Body of pancreas (tissue), 4 donors: ENCODE data around the gene HOXC10. TPM values are rescaled to one million over a fixed set of nuclear protein-coding genes. Genes with fewer than 3 reads are reported as not detected.

Experiments used
- ATAC-seq: fragments of 150-250 bp; one replicate; pipeline ENCODE4 v1.9.1; 2016
- DNase-seq, 4 donors: peaks; one replicate each; pipeline ENCODE4 v3.0.0-alpha.2; 2019
- H3K27ac ChIP-seq, 4 donors: fragments of 200-600 bp; sonication (generic); 1 replicate in 3 of 4; 2 replicates in 1 of 4; pipeline versions ENCODE4 v1.5.1 to v1.6.1; 2016 to 2019; ENCODE audit warnings: mild to moderate bottlenecking in 1 of 4, mixed read lengths in 1 of 4, moderate library complexity in 1 of 4
- H3K27me3 ChIP-seq, 2 donors: fragments of 200-600 bp; sonication (generic); one replicate each; pipeline ENCODE4 v1.6.0; 2016; ENCODE audit warnings: mild to moderate bottlenecking in 1 of 2
- H3K36me3 ChIP-seq, 2 donors: fragments of 200-600 bp; sonication (generic); replicated peaks in 1 of 2; 2 replicates each; pipeline ENCODE4 v1.5.1; 2016; ENCODE audit warnings: low read depth in 2 of 2; ENCODE audit not compliant: insufficient read depth in 1 of 2
- H3K4me1 ChIP-seq: fragments of 200-600 bp; sonication (generic); one replicate; pipeline ENCODE4 v1.6.0; 2016
- H3K4me3 ChIP-seq, 2 donors: fragments of 200-600 bp; sonication (generic); 1 replicate in 1 of 2; 2 replicates in 1 of 2; pipeline ENCODE4 v1.5.1; 2016 to 2019
- H3K9me3 ChIP-seq, 3 donors: fragments of 200-600 bp; sonication (generic); 1 replicate in 2 of 3; 2 replicates in 1 of 3; pipeline ENCODE4 v1.5.1; 2016
- POLR2A ChIP-seq, 3 donors: fragments of 450-650 bp; IDR thresholded peaks; one replicate each; pipeline ENCODE4 v1.6.1; 2016; ENCODE audit warnings: antibody characterized with exemption in 3 of 3, mild to moderate bottlenecking in 2 of 3
- WGBS, 2 donors: methylation state at CpG; one replicate each; pipeline ENCODE4 v1.1.5; 2017; 5-methylcytosine and 5-hydroxymethylcytosine counted together
- intact Hi-C: fragments of 100-400 bp; cut with DNase I; formaldehyde crosslinking; loops from one replicate; pipeline ENCODE4 v1.15.1; 2023
- total RNA-seq, 2 donors: library from RNA; depleted of rRNA; stranded (reverse); fragments of >200 nt; gene quantifications; one replicate each; pipeline ENCODE4 v1.1.0, GENCODE V29; 2016
- TF ChIP-seq, protein P1 (sequence below), 7 experiments: fragments of 450-650 bp in 4 of 7; fragments of 200-600 bp in 3 of 7; sonication (generic) in 3 of 7; IDR thresholded peaks; one replicate each; pipeline ENCODE4 v1.5.1; 2016 to 2019; ENCODE audit warnings: antibody characterized with exemption in 7 of 7

HOXC10 gene
- total RNA-seq, 2 donors from 2014 or later = not detected

GRCh38 chr12:53950789-53951576, 34.0 kb upstream of the HOXC10 start:
- no peak for ATAC-seq
- H3K9me3 ChIP-seq = no peaks in the 10 kb centered on the region
- no peak overlapping the region for H3K4me3 ChIP-seq
- no peak for TF ChIP-seq POLR2A (IDR thresholded peaks at IDR 0.05)
- TF ChIP-seq, protein P1, sequence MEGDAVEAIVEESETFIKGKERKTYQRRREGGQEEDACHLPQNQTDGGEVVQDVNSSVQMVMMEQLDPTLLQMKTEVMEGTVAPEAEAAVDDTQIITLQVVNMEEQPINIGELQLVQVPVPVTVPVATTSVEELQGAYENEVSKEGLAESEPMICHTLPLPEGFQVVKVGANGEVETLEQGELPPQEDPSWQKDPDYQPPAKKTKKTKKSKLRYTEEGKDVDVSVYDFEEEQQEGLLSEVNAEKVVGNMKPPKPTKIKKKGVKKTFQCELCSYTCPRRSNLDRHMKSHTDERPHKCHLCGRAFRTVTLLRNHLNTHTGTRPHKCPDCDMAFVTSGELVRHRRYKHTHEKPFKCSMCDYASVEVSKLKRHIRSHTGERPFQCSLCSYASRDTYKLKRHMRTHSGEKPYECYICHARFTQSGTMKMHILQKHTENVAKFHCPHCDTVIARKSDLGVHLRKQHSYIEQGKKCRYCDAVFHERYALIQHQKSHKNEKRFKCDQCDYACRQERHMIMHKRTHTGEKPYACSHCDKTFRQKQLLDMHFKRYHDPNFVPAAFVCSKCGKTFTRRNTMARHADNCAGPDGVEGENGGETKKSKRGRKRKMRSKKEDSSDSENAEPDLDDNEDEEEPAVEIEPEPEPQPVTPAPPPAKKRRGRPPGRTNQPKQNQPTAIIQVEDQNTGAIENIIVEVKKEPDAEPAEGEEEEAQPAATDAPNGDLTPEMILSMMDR (IDR thresholded peaks at IDR 0.05) = no peak
- peaks cover 3 to 65% of the 10 kb centered on the region in 2 donors for H3K27me3 ChIP-seq
- peaks cover 26% of the 10 kb centered on the region for H3K4me1 ChIP-seq
- no peak overlapping the region for H3K27ac ChIP-seq
- 5 to 6% methylated on average over 31 to 34 of the region's 34 CpGs for WGBS, 2 donors
- intact Hi-C loops = no loop called here
- no peak for DNase-seq
- H3K36me3 ChIP-seq = no peaks in the 10 kb centered on the region

- Histone ChIP-seq H3K27me3 (peaks cover 3 to 70% of the 10 kb centered on the region in 2 donors), H3K4me3 (no peak overlapping the region), H3K27ac (no peak overlapping the region), H3K4me1 (peaks cover 26% of the 10 kb centered on the region), H3K36me3 (no peaks in the 10 kb centered on the region), H3K9me3 (no peaks in the 10 kb centered on the region)
- intact Hi-C loops = no loop called here
- DNase-seq (no peak), ATAC-seq (no peak)
- WGBS, 2 donors = 4 to 8% methylated on average over 37 to 47 of the region's 47 CpGs
- no peak for TF ChIP-seq POLR2A (IDR thresholded peaks at IDR 0.05)
These were observed 33.2 kb upstream of the HOXC10 start for GRCh38 chr12:53951577-53952334.

- intact Hi-C loops = no loop called here
- ATAC-seq (no peak), DNase-seq (no peak)
- H3K36me3 ChIP-seq = no peaks in the 10 kb centered on the region
- TF ChIP-seq, protein P1 (IDR thresholded peaks at IDR 0.05) = no peak
- TF ChIP-seq POLR2A (IDR thresholded peaks at IDR 0.05) = no peak
- 10 to 12% methylated on average over 13 of the region's 13 CpGs for WGBS, 2 donors
- peaks cover 3 to 75% of the 10 kb centered on the region in 2 donors for H3K27me3 ChIP-seq
- H3K4me3 ChIP-seq = no peak overlapping the region
- H3K4me1 ChIP-seq = peaks cover 26% of the 10 kb centered on the region
- no peak overlapping the region for H3K27ac ChIP-seq
- H3K9me3 ChIP-seq = no peaks in the 10 kb centered on the region
These were observed 32.6 kb upstream of the HOXC10 start for GRCh38 chr12:53952335-53952694.

DNA sequence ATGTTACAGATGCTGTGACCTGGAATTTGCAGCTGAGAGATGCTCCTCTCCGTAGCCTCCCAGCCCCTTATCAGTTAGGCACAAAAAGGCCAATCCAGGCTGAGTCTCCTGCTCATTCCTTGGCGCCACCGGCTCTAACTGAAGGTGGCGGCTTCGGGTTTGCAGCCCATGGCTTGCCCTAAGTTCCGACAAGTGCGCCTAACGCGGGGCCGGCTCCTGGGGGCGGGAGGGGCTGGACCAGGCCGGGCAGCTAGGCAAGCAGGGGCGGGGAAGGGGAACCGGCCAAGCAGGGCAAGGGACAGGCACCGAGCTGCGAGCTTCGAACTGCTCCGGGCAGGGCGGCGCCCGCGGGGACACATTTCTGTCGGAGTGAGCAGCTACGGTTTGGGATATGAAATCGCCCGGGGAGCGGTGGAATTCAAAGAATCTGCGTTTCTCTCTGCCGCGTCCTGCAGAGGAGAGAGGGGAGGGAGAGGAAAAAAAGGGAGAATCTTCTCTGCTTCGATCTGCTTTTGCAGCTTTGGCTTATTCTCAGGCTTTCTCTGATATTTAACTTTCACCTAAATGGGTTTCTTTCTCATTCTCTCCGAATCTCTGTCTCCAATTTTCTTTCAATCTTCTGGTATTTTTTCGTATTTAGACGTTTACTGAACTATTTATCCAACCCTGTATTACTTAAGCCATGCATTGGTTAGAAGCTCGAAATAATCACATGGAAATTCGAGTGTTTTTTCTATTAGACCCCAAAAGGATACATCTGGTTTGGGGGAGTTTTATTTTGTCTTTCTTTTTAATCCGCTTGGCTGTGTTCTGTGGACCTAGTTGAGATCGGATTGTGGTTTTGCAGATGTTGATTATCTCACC, 31.8 kb upstream of the HOXC10 start:
- Histone ChIP-seq H3K27ac (no peak overlapping the region), H3K9me3 (no peaks in the 10 kb centered on the region), H3K27me3 (peaks cover 3 to 81% of the 10 kb centered on the region in 2 donors), H3K4me1 (peaks cover 26% of the 10 kb centered on the region), H3K4me3 (no peak overlapping the region), H3K36me3 (no peaks in the 10 kb centered on the region)
- 8 to 9% methylated on average over 30 to 38 of the region's 38 CpGs for WGBS, 2 donors
- intact Hi-C loops = no loop called here
- DNase-seq = no peak
- no peak for ATAC-seq
- TF ChIP-seq, protein P1 (IDR thresholded peaks at IDR 0.05) = no peak
- no peak for TF ChIP-seq POLR2A (IDR thresholded peaks at IDR 0.05)
